ENCODE measurements around the gene PDIA4.

- TF ChIP-seq CTCF (IDR thresholded peaks at IDR 0.05) (no peak), ZFX (IDR thresholded peaks at IDR 0.05; ENCODE audit: borderline replicate concordance) (no peak)
These were observed 18.8 kb downstream of the PDIA4 start for GRCh38 chr7:149009527-149009926.
